HCT116 (cell line): ENCODE measurements around the gene MAST4. TPM values are rescaled to one million over a fixed set of nuclear protein-coding genes. Genes with fewer than 3 reads are reported as not detected.

Experiments
- ATAC-seq: fragments of 200-7000 bp; cut with Tn5 transposase; 2 replicates; pipeline ENCODE4 v1.9.1; 2020; ENCODE audit warnings: mild to moderate bottlenecking, moderate library complexity
- BruUV-seq: library from RNA; stranded (reverse); fragments of 400-500 nt; replicated peaks from 2 replicates; lab custom pipeline; 2021; lab: Mats Ljungman, UMichigan
- CTCF ChIA-PET: fragments of 300-600 bp; sonication (Branson Sonifier 250); formaldehyde crosslinking; loops from one replicate; lab custom pipeline; 2021; ENCODE audit warnings: antibody characterized with exemption; lab: Charles Lee
- POLR2A ChIA-PET: fragments of 300-600, 350-600 bp; sonication (Branson Sonifier 250); formaldehyde crosslinking; loops from one replicate; lab custom pipeline; 2021; ENCODE audit warnings: antibody characterized with exemption; lab: Charles Lee
- RAD21 ChIA-PET, 2 experiments: fragments of 300-600 bp; sonication (Branson Sonifier 250); formaldehyde crosslinking; loops; one replicate each; lab custom pipeline; 2023; ENCODE audit warnings: low total read pairs in 2 of 2; ENCODE audit not compliant: uncharacterized antibody in 2 of 2, unreplicated experiment in 2 of 2, low non-redundant PET in 1 of 2; lab: Charles Lee
- DNase-seq: peaks from one replicate; pipeline ENCODE4 v3.0.0-alpha.2; 2010; ENCODE audit warnings: low read depth, low spot score
- H2AFZ ChIP-seq: fragments of 200-600 bp; shearing (Covaris generic), sonication (generic); 2 replicates; pipeline ENCODE4 v1.6.1; 2017; ENCODE audit warnings: low read depth, mixed run types, mixed read lengths, antibody characterized with exemption, low read length; ENCODE audit not compliant: poor library complexity, severe bottlenecking
- H3K27ac ChIP-seq: 2 replicates; pipeline ENCODE4 v1.5.1; 2012; ENCODE audit warnings: low read depth, low read length
- H3K27me3 ChIP-seq: fragments of 200-600 bp; sonication (generic); 2 replicates; pipeline ENCODE4 v1.6.1; 2016; ENCODE audit warnings: mixed run types, low read length, mixed read lengths; ENCODE audit not compliant: insufficient read depth
- H3K36me3 ChIP-seq, 2 experiments: fragments of 200-500 bp in 1 of 2; fragments of 200-600 bp in 1 of 2; sonication (Bioruptor generic) in 1 of 2; sonication (generic) in 1 of 2; 2 replicates each; pipeline versions ENCODE4 v1.5.1 to v1.6.1; 2014 to 2016; ENCODE audit warnings: low read length in 2 of 2, inconsistent platforms in 1 of 2, mixed read lengths in 1 of 2, mixed run types in 1 of 2; ENCODE audit not compliant: insufficient read depth in 2 of 2, control insufficient read depth in 1 of 2
- H3K4me1 ChIP-seq, 2 experiments: fragments of 200-600 bp in 1 of 2; sonication (generic) in 1 of 2; 2 replicates each; pipeline versions ENCODE4 v1.5.1 to v1.6.1; 2012 to 2017; ENCODE audit warnings: low read length in 2 of 2, inconsistent platforms in 1 of 2, mild to moderate bottlenecking in 1 of 2, mixed read lengths in 1 of 2, mixed run types in 1 of 2, moderate library complexity in 1 of 2; ENCODE audit not compliant: insufficient read depth in 2 of 2, control insufficient read depth in 1 of 2
- H3K4me2 ChIP-seq: fragments of 200-600 bp; sonication (generic); 2 replicates; pipeline ENCODE4 v1.6.1; 2017; ENCODE audit warnings: mixed run types, low read length, mixed read lengths
- H3K4me3 ChIP-seq, 2 experiments: fragments of 200-600 bp in 1 of 2; sonication (generic) in 1 of 2; replicated peaks in 1 of 2; 2 replicates each; pipeline ENCODE4 v1.5.1; 2011 to 2016; ENCODE audit warnings: low read length in 2 of 2, control low read depth in 1 of 2, low read depth in 1 of 2, mild to moderate bottlenecking in 1 of 2, mixed read lengths in 1 of 2, mixed run types in 1 of 2
- H3K79me2 ChIP-seq: fragments of 200-600 bp; sonication (generic); 2 replicates; pipeline ENCODE4 v1.6.1; 2017; ENCODE audit warnings: mild to moderate bottlenecking, mixed run types, low read length, moderate library complexity, mixed read lengths; ENCODE audit not compliant: insufficient read depth
- H3K9ac ChIP-seq: fragments of 200-600 bp; sonication (generic); 2 replicates; pipeline ENCODE4 v1.6.1; 2016; ENCODE audit warnings: low read length, mixed read lengths
- H3K9me2 ChIP-seq: fragments of 200-600 bp; sonication (generic), shearing (Covaris generic); 2 replicates; pipeline ENCODE4 v1.6.1; 2017; ENCODE audit warnings: mixed run types, mild to moderate bottlenecking, moderate library complexity; ENCODE audit not compliant: insufficient read depth
- H3K9me3 ChIP-seq, 2 experiments: fragments of 200-500 bp in 1 of 2; fragments of 200-600 bp in 1 of 2; sonication (Bioruptor generic) in 1 of 2; sonication (generic) in 1 of 2; 2 replicates each; pipeline ENCODE4 v1.6.1; 2014 to 2017; ENCODE audit warnings: low read length in 2 of 2, mixed read lengths in 2 of 2, inconsistent platforms in 1 of 2, low read depth in 1 of 2, mild to moderate bottlenecking in 1 of 2, mixed run types in 1 of 2, moderate library complexity in 1 of 2; ENCODE audit not compliant: control insufficient read depth in 1 of 2, insufficient read depth in 1 of 2
- H4K20me1 ChIP-seq: fragments of 200-600 bp; sonication (generic), shearing (Covaris generic); 2 replicates; pipeline ENCODE4 v1.6.1; 2017; ENCODE audit warnings: mixed run types, mild to moderate bottlenecking, moderate library complexity; ENCODE audit not compliant: insufficient read depth
- ATF3 ChIP-seq: IDR thresholded peaks from 2 replicates; pipeline ENCODE4 v1.6.1; 2012
- CBX3 ChIP-seq: IDR thresholded peaks from 2 replicates; pipeline ENCODE4 v1.6.1; 2012; ENCODE audit warnings: low read depth
- CTCF ChIP-seq, 3 experiments: fragments of 200-600 bp in 1 of 3; sonication (generic) in 1 of 3; IDR thresholded peaks in 2 of 3; conservative IDR thresholded peaks in 1 of 3; 2 replicates each; pipeline ENCODE4 v1.5.1; 2012 to 2017; ENCODE audit warnings: low read depth in 2 of 3, low read length in 2 of 3, antibody characterized with exemption in 1 of 3, borderline replicate concordance in 1 of 3, control low read depth in 1 of 3, mild to moderate bottlenecking in 1 of 3, mixed read lengths in 1 of 3, mixed run types in 1 of 3, moderate library complexity in 1 of 3; ENCODE audit not compliant: insufficient read depth in 1 of 3
- EGR1 ChIP-seq: IDR thresholded peaks from 2 replicates; pipeline ENCODE4 v1.6.1; 2012; ENCODE audit warnings: low read depth
- EZH2phosphoT487 ChIP-seq: fragments of 200-600 bp; IDR thresholded peaks from 2 replicates; pipeline ENCODE4 v1.6.1; 2018; ENCODE audit warnings: antibody characterized with exemption, borderline replicate concordance
- JUND ChIP-seq: IDR thresholded peaks from 2 replicates; pipeline ENCODE4 v1.6.1; 2012
- MAX ChIP-seq: IDR thresholded peaks from 2 replicates; pipeline ENCODE4 v1.6.1; 2012
- POLR2AphosphoS5 ChIP-seq: IDR thresholded peaks from 2 replicates; pipeline ENCODE4 v1.6.1; 2011; ENCODE audit warnings: mild to moderate bottlenecking, low read depth, low read length, moderate library complexity
- REST ChIP-seq: IDR thresholded peaks from 2 replicates; pipeline ENCODE4 v1.6.1; 2012; ENCODE audit warnings: low read depth
- SIN3A ChIP-seq: IDR thresholded peaks from 2 replicates; pipeline ENCODE4 v1.6.1; 2012; ENCODE audit warnings: low read depth
- SP1 ChIP-seq: IDR thresholded peaks from 2 replicates; pipeline ENCODE4 v1.6.1; 2012; ENCODE audit warnings: low read depth
- SRF ChIP-seq: IDR thresholded peaks from 2 replicates; pipeline ENCODE4 v1.6.1; 2012; ENCODE audit warnings: low read depth
- YY1 ChIP-seq: IDR thresholded peaks from 2 replicates; pipeline ENCODE4 v1.6.1; 2011; ENCODE audit warnings: low read length, low read depth, moderate library complexity, mild to moderate bottlenecking; ENCODE audit not compliant: insufficient replicate concordance; ENCODE audit errors: extremely low read depth
- ZFX ChIP-seq: fragments of 450-650 bp; IDR thresholded peaks from 2 replicates; pipeline ENCODE4 v1.6.1; 2017
- ZNF274 ChIP-seq: fragments of 200-500 bp; sonication (Bioruptor generic); IDR thresholded peaks from 2 replicates; pipeline ENCODE4 v1.6.1; 2014; ENCODE audit warnings: mild to moderate bottlenecking, low read depth, low read length, inconsistent platforms
- intact Hi-C: fragments of 100-400 bp; cut with micrococcal nuclease; formaldehyde crosslinking; loops from 2 replicates; pipeline ENCODE4 v1.10.0; 2022
- total RNA-seq: library from RNA; stranded (reverse); gene quantifications from one replicate; pipeline ENCODE4 v1.2.1, GENCODE V29; 2021; ENCODE audit not compliant: unreplicated experiment

The MAST4 gene
- total RNA-seq, 1 experiment from 2014 or later = 1.1 TPM

GRCh38 chr5:66876266-66876807 lies 280.1 kb downstream of the MAST4 start:
- ChIA-PET POLR2A (no interaction called here), CTCF (no interaction called here), RAD21 (no interaction called here)
- H3K9me3 ChIP-seq = no peaks in the 10 kb centered on the region
- DNase-seq (no peak), ATAC-seq (no peak)
- no peaks in the 10 kb centered on the region for H3K79me2 ChIP-seq
- TF ChIP-seq MAX = no peak
- no peak for TF ChIP-seq SRF
- no peak for TF ChIP-seq CBX3
- no peak for TF ChIP-seq EGR1
- no peak for TF ChIP-seq POLR2AphosphoS5
- no peak for TF ChIP-seq EZH2phosphoT487
- no peak for TF ChIP-seq SIN3A
- TF ChIP-seq ATF3 = no peak
- no peak for TF ChIP-seq REST
- TF ChIP-seq CTCF (IDR thresholded peaks at IDR 0.05 in 2 of 3, conservative IDR thresholded peaks at IDR 0.05 in 1 of 3; ENCODE audit: borderline replicate concordance in 1 of 3, insufficient read depth in 1 of 3, low read depth in 2 of 3, low read length in 2 of 3) = no peak
- TF ChIP-seq JUND = no peak
- no peak for TF ChIP-seq ZNF274
- no peak for TF ChIP-seq SP1
- TF ChIP-seq YY1 = no peak
- no peak for TF ChIP-seq ZFX
- no peaks in the 10 kb centered on the region for H3K36me3 ChIP-seq
- no peaks in the 10 kb centered on the region for H4K20me1 ChIP-seq
- BruUV-seq = no TSS peak
- peaks cover 9% of the 10 kb centered on the region; the same call in 1 of the 2 replicates for H3K27me3 ChIP-seq
- no peak overlapping the region for H2AFZ ChIP-seq
- H3K9ac ChIP-seq = no peak overlapping the region
- H3K27ac ChIP-seq = no peak overlapping the region
- intact Hi-C loops = no loop called here
- no peaks in the 10 kb centered on the region for H3K9me2 ChIP-seq
- H3K4me1 ChIP-seq = no peaks in the 10 kb centered on the region
- H3K4me2 ChIP-seq = no peak overlapping the region
- no peak overlapping the region for H3K4me3 ChIP-seq
